ENCODE results near the gene SPHK2.

DNA sequence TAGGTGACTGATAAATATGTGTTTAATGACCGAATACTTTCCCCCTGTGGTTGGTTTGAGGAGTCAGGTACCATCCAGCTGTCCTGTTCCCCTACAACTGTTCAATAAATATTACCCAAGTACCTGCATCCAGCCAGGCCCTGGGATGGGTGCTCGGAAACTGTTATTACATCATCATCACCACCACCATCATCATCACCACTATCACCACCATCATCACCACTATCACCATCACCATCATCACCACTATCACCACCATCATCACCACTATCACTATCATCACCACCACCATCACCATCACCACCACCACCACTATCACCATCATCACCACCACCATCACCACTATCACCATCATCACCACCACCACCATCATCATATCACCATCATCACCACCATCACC lies 49.5 kb downstream of the SPHK2 start:
- no peak for TF ChIP-seq SUZ12 (IDR thresholded peaks at IDR 0.05; ENCODE audit: low read length)
- TF ChIP-seq, protein P1, sequence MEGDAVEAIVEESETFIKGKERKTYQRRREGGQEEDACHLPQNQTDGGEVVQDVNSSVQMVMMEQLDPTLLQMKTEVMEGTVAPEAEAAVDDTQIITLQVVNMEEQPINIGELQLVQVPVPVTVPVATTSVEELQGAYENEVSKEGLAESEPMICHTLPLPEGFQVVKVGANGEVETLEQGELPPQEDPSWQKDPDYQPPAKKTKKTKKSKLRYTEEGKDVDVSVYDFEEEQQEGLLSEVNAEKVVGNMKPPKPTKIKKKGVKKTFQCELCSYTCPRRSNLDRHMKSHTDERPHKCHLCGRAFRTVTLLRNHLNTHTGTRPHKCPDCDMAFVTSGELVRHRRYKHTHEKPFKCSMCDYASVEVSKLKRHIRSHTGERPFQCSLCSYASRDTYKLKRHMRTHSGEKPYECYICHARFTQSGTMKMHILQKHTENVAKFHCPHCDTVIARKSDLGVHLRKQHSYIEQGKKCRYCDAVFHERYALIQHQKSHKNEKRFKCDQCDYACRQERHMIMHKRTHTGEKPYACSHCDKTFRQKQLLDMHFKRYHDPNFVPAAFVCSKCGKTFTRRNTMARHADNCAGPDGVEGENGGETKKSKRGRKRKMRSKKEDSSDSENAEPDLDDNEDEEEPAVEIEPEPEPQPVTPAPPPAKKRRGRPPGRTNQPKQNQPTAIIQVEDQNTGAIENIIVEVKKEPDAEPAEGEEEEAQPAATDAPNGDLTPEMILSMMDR (IDR thresholded peaks at IDR 0.05; ENCODE audit: control extremely low read depth in 1 of 3, insufficient read depth in 1 of 3, low read depth in 1 of 3, low read length in 3 of 3), result no peak
- TF ChIP-seq TAF1 (IDR thresholded peaks at IDR 0.05; ENCODE audit: low read depth, low read length), result no peak
- no peak for TF ChIP-seq EP300 (IDR thresholded peaks at IDR 0.05; ENCODE audit: borderline replicate concordance in 1 of 2, low read depth in 2 of 2, low read length in 2 of 2)
- TF ChIP-seq JUN (IDR thresholded peaks at IDR 0.05; ENCODE audit: low read depth, low read length), result no peak
- TF ChIP-seq POLR2AphosphoS5 (IDR thresholded peaks at IDR 0.05; ENCODE audit: low read depth, low read length), result no peak
- TF ChIP-seq RAD21 (IDR thresholded peaks at IDR 0.05 in 1 of 2, conservative IDR thresholded peaks at IDR 0.05 in 1 of 2; ENCODE audit: low read depth in 2 of 2, low read length in 2 of 2), result no peak

All from H1 (cell line).